ENCODE results near the gene OPRL1.

- no peak for TF ChIP-seq CTCF (IDR thresholded peaks at IDR 0.05; ENCODE audit: insufficient read depth, low read length, poor library complexity, severe bottlenecking)
- no peak for TF ChIP-seq EZH2phosphoT487 (conservative IDR thresholded peaks at IDR 0.05; ENCODE audit: low read length)
These were observed 27.6 kb upstream of the OPRL1 start for GRCh38 chr20:64052326-64052722.
